GM19397 (cell line): ENCODE data around the gene EPB41L4B.

ENCODE experiments used
- ATAC-seq: cut with Tn5 transposase; IDR thresholded peaks from one replicate; pipeline ENCODE4 v1.9.1; 2021; ENCODE audit warnings: mild to moderate bottlenecking, moderate library complexity; ENCODE audit not compliant: unreplicated experiment

Gene EPB41L4B

GRCh38 chr9:109270971-109271925 is 49.6 kb downstream of the EPB41L4B start:
- ATAC-seq, result no peak

- ATAC-seq, result no peak
Measured at GRCh38 chr9:109270441-109270840, 50.4 kb downstream of the EPB41L4B start.

GRCh38 chr9:109269839-109270238 is 51.0 kb downstream of the EPB41L4B start:
- no peak for ATAC-seq

GRCh38 chr9:109269081-109269480 is 51.8 kb downstream of the EPB41L4B start:
- no peak for ATAC-seq

- no peak for ATAC-seq
Measured at GRCh38 chr9:109267555-109267954, 53.3 kb downstream of the EPB41L4B start.

- no peak for ATAC-seq
Measured at GRCh38 chr9:109264877-109265587, 55.8 kb downstream of the EPB41L4B start.

- no peak for ATAC-seq
Measured at GRCh38 chr9:109263358-109263757, 57.5 kb downstream of the EPB41L4B start.

- no peak for ATAC-seq
Measured at GRCh38 chr9:109258481-109259302, 62.2 kb downstream of the EPB41L4B start.

- ATAC-seq, result no peak
Measured at GRCh38 chr9:109256336-109256735, 64.5 kb downstream of the EPB41L4B start.

- no peak for ATAC-seq
Measured at GRCh38 chr9:109255394-109255793, 65.5 kb downstream of the EPB41L4B start.

GRCh38 chr9:109254317-109254716 is 66.5 kb downstream of the EPB41L4B start:
- no peak for ATAC-seq

- no peak for ATAC-seq
Measured at GRCh38 chr9:109253637-109254284, 67.1 kb downstream of the EPB41L4B start.

GRCh38 chr9:109253241-109253636 is 67.6 kb downstream of the EPB41L4B start:
- no peak for ATAC-seq

- ATAC-seq, result no peak
Measured at GRCh38 chr9:109252291-109252690, 68.6 kb downstream of the EPB41L4B start.

GRCh38 chr9:109251776-109252106 is 69.1 kb downstream of the EPB41L4B start:
- ATAC-seq, result no peak

GRCh38 chr9:109251080-109251775 is 69.6 kb downstream of the EPB41L4B start:
- ATAC-seq, result no peak

GRCh38 chr9:109250771-109251079 is 70.1 kb downstream of the EPB41L4B start:
- no peak for ATAC-seq

- no peak for ATAC-seq
Measured at GRCh38 chr9:109250311-109250741, 70.5 kb downstream of the EPB41L4B start.

GRCh38 chr9:109249615-109250014 is 71.2 kb downstream of the EPB41L4B start:
- no peak for ATAC-seq

- no peak for ATAC-seq
Measured at GRCh38 chr9:109248133-109248581, 72.7 kb downstream of the EPB41L4B start.
